Heart left ventricle (tissue), 16 donors: Measurements from ENCODE around the gene CLEC12A. TPM values are rescaled to one million over a fixed set of nuclear protein-coding genes. Genes with fewer than 3 reads are reported as not detected.

Experiments
- ATAC-seq, 4 donors: fragments of 200-7000 bp; cut with Tn5 transposase; one replicate each; pipeline ENCODE4 v1.9.1; 2020 to 2022; ENCODE audit warnings: moderate library complexity in 4 of 4, mild to moderate bottlenecking in 3 of 4, moderate number of reproducible peaks in 1 of 4
- DNase-seq, 5 donors: peaks; one replicate each; pipeline ENCODE4 v3.0.0-alpha.2; 2020
- H3K27ac ChIP-seq, 12 donors: fragments of 200-600 bp; sonication (generic) in 4 of 12; one replicate each; pipeline versions ENCODE4 v1.5.0 to v1.8.0; 2016 to 2022; ENCODE audit warnings: mild to moderate bottlenecking in 2 of 12
- H3K27me3 ChIP-seq, 9 donors: fragments of 200-600 bp; sonication (generic) in 2 of 9; one replicate each; pipeline versions ENCODE4 v1.5.1 to v1.8.0; 2016 to 2022; ENCODE audit warnings: mild to moderate bottlenecking in 3 of 9
- H3K36me3 ChIP-seq, 9 donors: fragments of 200-600 bp; sonication (generic) in 2 of 9; one replicate each; pipeline versions ENCODE4 v1.5.0 to v1.8.0; 2018 to 2022; ENCODE audit warnings: mild to moderate bottlenecking in 2 of 9
- H3K4me1 ChIP-seq, 12 donors: fragments of 200-600 bp; sonication (generic) in 4 of 12; one replicate each; pipeline versions ENCODE4 v1.5.0 to v1.8.0; 2016 to 2022; ENCODE audit warnings: mild to moderate bottlenecking in 3 of 12
- H3K4me3 ChIP-seq, 12 donors: fragments of 200-600 bp; sonication (generic) in 4 of 12; one replicate each; pipeline versions ENCODE4 v1.5.0 to v1.8.0; 2017 to 2022; ENCODE audit warnings: mild to moderate bottlenecking in 9 of 12, moderate library complexity in 4 of 12
- H3K9me3 ChIP-seq, 12 donors: fragments of 200-600 bp; sonication (generic) in 4 of 12; one replicate each; pipeline versions ENCODE4 v1.5.0 to v1.8.0; 2016 to 2022; ENCODE audit warnings: mild to moderate bottlenecking in 1 of 12
- POLR2A ChIP-seq, 2 donors: fragments of 450-650 bp; IDR thresholded peaks; one replicate each; pipeline ENCODE4 v1.6.1; 2017; ENCODE audit warnings: antibody characterized with exemption in 2 of 2, mild to moderate bottlenecking in 2 of 2, moderate library complexity in 2 of 2
- WGBS, 4 donors: extraction: QIAGEN DNeasy Blood & Tissue Kit in 2 of 4; methylation state at CpG; one replicate each; pipeline versions ENCODE4 v1.1.5 to v1.1.7; 2013 to 2018; 5-methylcytosine and 5-hydroxymethylcytosine counted together
- intact Hi-C, 10 donors: fragments of 100-400 bp; cut with DNase I; formaldehyde crosslinking; loops; one replicate each; pipeline versions ENCODE4 v1.11.1 to v1.14.2; 2022
- polyA plus RNA-seq, 2 donors: library from polyadenylated mRNA; stranded (reverse); fragments of 200-250 nt; gene quantifications; one replicate each; pipeline ENCODE4 v1.2.3, GENCODE V29; 2013
- total RNA-seq, 9 donors: library from RNA; depleted of rRNA in 2 of 9; stranded (reverse); fragments of >200 nt in 2 of 9; fragmentation: NEBNext Ultra II Directional in 3 of 9; extraction: Animal tissue kit (Norgen Biotek cat#: 25700) in 3 of 9; gene quantifications; one replicate each; pipeline versions ENCODE4 v1.1.0 to v1.2.4, GENCODE V29; 2016 to 2023
- TF ChIP-seq, protein P1 (sequence below), 12 donors: fragments of 200-600 bp; sonication (generic) in 4 of 12; IDR thresholded peaks; one replicate each; pipeline versions ENCODE4 v1.5.0 to v1.8.0; 2018 to 2022; ENCODE audit warnings: antibody characterized with exemption in 12 of 12, mild to moderate bottlenecking in 5 of 12
- donor health status: ischemic (EF 13 %, LVEDD 7.1; RV severe dilation, severe dysfunction).
- donor health status: healthy with polysubstance abuse.
- donor health status: DM: no; HTN: yes; CAD: no.
- donor health status: DM: no; HTN: no; CAD: no.
- donor health status: ischemic (EF 25% LVEDD 6.9; RV normal size, moderate dysfunction).
- donor health status: ischemic (EF 25% LVEDD 5.7; RV mildly dilated, moderate dysfunction).
- donor health status: healthy.
- donor health status: DM: yes; HTN: yes; CAD: no.
- donor health status: ischemic (EF 35%, LVEDD 5.7; RV mildly dilated, moderate dysfunction).
- donor health status: nonischemic (EF 11% LVEDD 7.7; RV severe dilation, severe dysfunction).
- donor health status: DM: yes; HTN: yes; CAD: no.
- donor health status: PGD.
- donor health status: ischemic (EF 29% LVEDD 5.4; RV normal size, mild dysfunction).
- donor health status: nonischemic (EF 23%, LVEDD 6.1; RV moderate dilation, normal function).

Gene CLEC12A
- total and polyA plus RNA-seq, 11 donors = 0.20 to 16.8 (median 1.1) TPM; not detected in 2

DNA sequence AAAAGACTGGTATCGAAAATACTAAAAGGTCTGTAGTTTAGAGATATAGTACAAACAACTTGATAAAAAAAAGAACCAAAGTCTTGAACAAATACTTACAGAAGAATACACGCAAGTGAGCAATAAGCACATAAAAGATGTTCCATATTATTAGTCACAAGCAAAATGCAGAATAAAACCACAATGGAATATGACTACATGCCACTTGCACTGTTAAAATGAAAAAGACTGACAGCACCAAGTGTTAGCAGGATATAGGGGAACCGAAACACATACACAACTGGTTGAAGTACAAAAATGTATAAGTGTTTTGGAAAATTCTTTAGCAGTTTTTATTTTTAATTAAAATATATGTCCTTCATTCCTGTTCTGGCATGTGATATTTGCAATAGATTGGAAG is 42.6 kb upstream of the CLEC12A start:
- intact Hi-C loops = loop anchor here in 8 of 10 donors (5.0 to 10.0 kb wide), 5 partner anchors 111 to 181 kb away; no protein-coding TSS in a partner anchor

DNA sequence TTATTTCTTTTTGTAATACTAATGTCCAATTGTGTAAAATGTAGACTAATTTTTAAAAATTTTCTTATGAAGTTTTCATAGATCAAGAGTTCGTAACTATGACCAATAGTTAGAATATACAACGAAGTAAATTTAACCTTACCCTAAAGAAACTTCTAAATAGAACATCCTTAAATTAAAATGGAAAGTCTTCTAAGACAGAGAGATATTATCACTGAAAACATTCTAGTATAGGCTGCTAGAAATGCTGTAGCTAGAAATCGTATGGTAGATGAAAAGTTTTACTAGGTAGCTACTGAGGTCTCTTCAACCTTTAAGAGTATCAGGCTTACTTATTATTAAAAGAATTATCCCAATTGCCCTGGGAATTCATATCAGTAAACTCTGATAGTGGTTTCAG is 40.0 kb upstream of the CLEC12A start:
- Histone ChIP-seq H3K36me3 (no peaks in the 10 kb centered on the region), H3K9me3 (no peaks in the 10 kb centered on the region), H3K27me3 (no peaks in the 10 kb centered on the region), H3K4me3 (no peak overlapping the region), H3K27ac (no peak overlapping the region), H3K4me1 (no peaks in the 10 kb centered on the region)
- no peak for TF ChIP-seq POLR2A (IDR thresholded peaks at IDR 0.05)
- TF ChIP-seq, protein P1, sequence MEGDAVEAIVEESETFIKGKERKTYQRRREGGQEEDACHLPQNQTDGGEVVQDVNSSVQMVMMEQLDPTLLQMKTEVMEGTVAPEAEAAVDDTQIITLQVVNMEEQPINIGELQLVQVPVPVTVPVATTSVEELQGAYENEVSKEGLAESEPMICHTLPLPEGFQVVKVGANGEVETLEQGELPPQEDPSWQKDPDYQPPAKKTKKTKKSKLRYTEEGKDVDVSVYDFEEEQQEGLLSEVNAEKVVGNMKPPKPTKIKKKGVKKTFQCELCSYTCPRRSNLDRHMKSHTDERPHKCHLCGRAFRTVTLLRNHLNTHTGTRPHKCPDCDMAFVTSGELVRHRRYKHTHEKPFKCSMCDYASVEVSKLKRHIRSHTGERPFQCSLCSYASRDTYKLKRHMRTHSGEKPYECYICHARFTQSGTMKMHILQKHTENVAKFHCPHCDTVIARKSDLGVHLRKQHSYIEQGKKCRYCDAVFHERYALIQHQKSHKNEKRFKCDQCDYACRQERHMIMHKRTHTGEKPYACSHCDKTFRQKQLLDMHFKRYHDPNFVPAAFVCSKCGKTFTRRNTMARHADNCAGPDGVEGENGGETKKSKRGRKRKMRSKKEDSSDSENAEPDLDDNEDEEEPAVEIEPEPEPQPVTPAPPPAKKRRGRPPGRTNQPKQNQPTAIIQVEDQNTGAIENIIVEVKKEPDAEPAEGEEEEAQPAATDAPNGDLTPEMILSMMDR (IDR thresholded peaks at IDR 0.05) = no peak
- intact Hi-C loops = no loop called here
- ATAC-seq = no peak
- DNase-seq = no peak
- WGBS, 4 donors = 59 to 72% (median 70%) methylated on average over 3 of the region's 3 CpGs

More for the DNA sequence above, 42.6 kb upstream of the CLEC12A start:
- Histone ChIP-seq H3K36me3 (no peaks in the 10 kb centered on the region), H3K4me1 (no peaks in the 10 kb centered on the region), H3K27me3 (no peaks in the 10 kb centered on the region), H3K4me3 (no peak overlapping the region), H3K27ac (no peak overlapping the region), H3K9me3 (no peaks in the 10 kb centered on the region)
- ATAC-seq = no peak
- TF ChIP-seq POLR2A (IDR thresholded peaks at IDR 0.05) = no peak
- TF ChIP-seq, protein P1 (IDR thresholded peaks at IDR 0.05) = no peak
- 88 to 96% (median 92%) methylated on average over 3 of the region's 3 CpGs for WGBS, 4 donors
- no peak for DNase-seq

DNA sequence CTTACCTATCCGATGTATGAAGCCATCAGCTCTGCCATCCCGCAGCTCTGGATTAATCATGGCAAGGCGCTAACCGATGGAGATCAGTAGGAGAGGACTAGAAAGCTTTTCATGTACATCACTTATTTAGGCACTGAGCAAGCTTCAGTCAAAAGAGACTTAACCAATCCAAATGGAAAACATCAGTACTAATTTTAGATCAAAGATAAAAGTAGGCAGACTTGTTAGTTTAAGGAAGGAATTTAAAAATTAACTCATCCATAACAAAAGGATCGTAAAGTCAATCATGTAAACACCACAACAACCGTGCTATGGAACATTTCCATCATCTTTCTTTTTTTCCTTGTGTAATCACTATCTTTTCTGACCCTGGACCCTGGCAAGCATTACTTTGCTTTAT is 38.9 kb upstream of the CLEC12A start, which contains the start of gene CLEC2A:
Gene CLEC2A, minus strand, starts transcription at position 101 of the 400 bp plus-strand sequence. Its CDS starts 41 bp downstream, at position 60.
- intact Hi-C loops = no loop called here
- Histone ChIP-seq H3K9me3 (no peaks in the 10 kb centered on the region), H3K4me1 (no peaks in the 10 kb centered on the region), H3K4me3 (no peak within 1 kb of the TSS), H3K27ac (no peak within 1 kb of the TSS), H3K36me3 (no peaks in the 10 kb centered on the region), H3K27me3 (no peaks in the 10 kb centered on the region)
- no peak for ATAC-seq
- no peak for TF ChIP-seq POLR2A (IDR thresholded peaks at IDR 0.05)
- TF ChIP-seq, protein P1 (IDR thresholded peaks at IDR 0.05) = no peak
- 81 to 86% (median 84%) methylated on average over 6 of the region's 6 CpGs for WGBS, 4 donors
- no peak for DNase-seq

DNA sequence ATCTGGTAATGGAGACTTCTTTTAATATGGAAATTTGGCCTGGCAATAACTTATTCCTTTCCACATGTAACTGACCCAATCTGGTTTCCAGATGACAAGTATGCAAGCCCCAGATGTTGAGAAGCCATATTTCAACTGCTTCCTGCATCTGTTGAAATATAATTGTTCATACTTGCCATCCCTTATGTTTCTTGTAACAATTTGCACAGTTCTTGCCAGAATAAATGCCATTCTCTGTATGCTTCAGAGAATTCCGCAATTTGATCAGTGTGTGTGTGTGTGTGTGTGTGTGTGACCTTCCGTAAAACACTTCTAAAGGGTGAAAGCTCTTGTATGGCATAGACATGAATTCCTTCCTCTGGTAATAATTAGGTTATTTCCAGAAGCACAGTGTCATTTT is 37.3 kb upstream of the CLEC12A start:
- Histone ChIP-seq H3K36me3 (no peaks in the 10 kb centered on the region), H3K9me3 (no peaks in the 10 kb centered on the region), H3K4me1 (no peaks in the 10 kb centered on the region), H3K27me3 (peaks cover 0 to 6% (median 0%) of the 10 kb centered on the region in 9 donors), H3K27ac (no peak overlapping the region), H3K4me3 (no peak overlapping the region)
- TF ChIP-seq POLR2A (IDR thresholded peaks at IDR 0.05) = no peak
- TF ChIP-seq, protein P1 (IDR thresholded peaks at IDR 0.05) = no peak
- DNase-seq (no peak), ATAC-seq (no peak)
- 55 to 91% (median 81%) methylated on average over 2 of the region's 2 CpGs for WGBS, 4 donors
- intact Hi-C loops = no loop called here
